Panc1 (cell line): ENCODE measurements around the gene STIP1. TPM values are rescaled to one million over a fixed set of nuclear protein-coding genes. Genes with fewer than 3 reads are reported as not detected.
"Not testable (repeated sequence)": the region's sequence is repeated elsewhere in the genome, so short reads cannot be mapped to it uniquely, and the experiment has no call there.

Experiments used
- ATAC-seq: fragments of 200-7000 bp; cut with Tn5 transposase; 2 replicates; pipeline ENCODE4 v1.9.1; 2020; ENCODE audit warnings: mild to moderate bottlenecking, moderate library complexity
- BruUV-seq: library from RNA; stranded (reverse); fragments of 400-500 nt; replicated peaks from 2 replicates; lab custom pipeline; 2021; lab: Mats Ljungman, UMichigan
- CTCF ChIA-PET: fragments of 300-600 bp; sonication (Branson Sonifier 250); formaldehyde crosslinking; loops from one replicate; lab custom pipeline; 2022; ENCODE audit warnings: antibody characterized with exemption; lab: Charles Lee
- POLR2A ChIA-PET: fragments of 300-600 bp; sonication (Branson Sonifier 250); formaldehyde crosslinking; loops from one replicate; lab custom pipeline; 2022; ENCODE audit warnings: antibody characterized with exemption; lab: Charles Lee
- DNase-seq: peaks from one replicate; pipeline ENCODE4 v3.0.0-alpha.2; 2010; ENCODE audit warnings: low read depth, low spot score
- H3K27ac ChIP-seq: 2 replicates; pipeline ENCODE4 v1.5.1; 2011; ENCODE audit warnings: mild to moderate bottlenecking, low read length, inconsistent platforms
- H3K27me3 ChIP-seq: fragments of 200-500 bp; sonication (Bioruptor generic); 2 replicates; pipeline ENCODE4 v1.6.0; 2014; ENCODE audit warnings: low read length, inconsistent platforms; ENCODE audit not compliant: control insufficient read depth, insufficient read depth
- H3K36me3 ChIP-seq: fragments of 200-500 bp; sonication (Bioruptor generic); 2 replicates; pipeline ENCODE4 v1.5.1; 2014; ENCODE audit warnings: inconsistent platforms, mild to moderate bottlenecking, low read length, moderate library complexity; ENCODE audit not compliant: control insufficient read depth, insufficient read depth
- H3K4me1 ChIP-seq: 2 replicates; pipeline ENCODE4 v1.5.1; 2011; ENCODE audit warnings: inconsistent platforms, mild to moderate bottlenecking, low read length, moderate library complexity; ENCODE audit not compliant: control insufficient read depth, insufficient read depth
- H3K4me3 ChIP-seq, 2 experiments: 2 replicates each; pipeline ENCODE4 v1.5.1; 2011 to 2012; ENCODE audit warnings: low read depth in 2 of 2, low read length in 2 of 2, mild to moderate bottlenecking in 2 of 2, inconsistent platforms in 1 of 2, moderate library complexity in 1 of 2
- H3K9me3 ChIP-seq: fragments of 200-500 bp; sonication (Bioruptor generic); 2 replicates; pipeline ENCODE4 v1.5.1; 2014; ENCODE audit warnings: low read depth, mild to moderate bottlenecking, inconsistent platforms, low read length, moderate library complexity; ENCODE audit not compliant: control insufficient read depth, insufficient read depth
- POLR2AphosphoS5 ChIP-seq: IDR thresholded peaks from 2 replicates; pipeline ENCODE4 v1.6.1; 2012; ENCODE audit warnings: mild to moderate bottlenecking, low read depth, low read length, moderate library complexity
- SIN3A ChIP-seq: IDR thresholded peaks from 2 replicates; pipeline ENCODE4 v1.6.1; 2012; ENCODE audit warnings: low read depth, mild to moderate bottlenecking, low read length, moderate library complexity, borderline replicate concordance; ENCODE audit not compliant: insufficient read depth
- TCF7L2 ChIP-seq: IDR thresholded peaks from 2 replicates; pipeline ENCODE4 v1.6.1; 2011; ENCODE audit warnings: mild to moderate bottlenecking, low read depth, low read length, inconsistent platforms
- in situ Hi-C: cut with HindIII; loops from 2 replicates; pipeline ENCODE4 v1.10.0; 2016; ENCODE audit warnings: low sequenced_read_pairs, low pct_unique_long_range_greater_than_20kb
- intact Hi-C: fragments of 100-400 bp; cut with micrococcal nuclease; formaldehyde crosslinking; loops from one replicate; pipeline ENCODE4 v1.10.0; 2022; ENCODE audit not compliant: unreplicated experiment
- total RNA-seq: library from RNA; stranded (reverse); gene quantifications from one replicate; pipeline ENCODE4 v1.2.1, GENCODE V29; 2021; ENCODE audit not compliant: unreplicated experiment
- TF ChIP-seq, protein P1 (sequence below), 2 experiments: IDR thresholded peaks; 2 replicates each; pipeline ENCODE4 v1.6.1; 2011 to 2012; ENCODE audit warnings: low read depth in 2 of 2, control low read depth in 1 of 2, low read length in 1 of 2, mild to moderate bottlenecking in 1 of 2, moderate library complexity in 1 of 2; ENCODE audit not compliant: insufficient read depth in 1 of 2
- TF ChIP-seq, protein P2 (sequence below): fragments of 450-650 bp; IDR thresholded peaks from 2 replicates; pipeline ENCODE4 v1.5.1; 2017; ENCODE audit warnings: mild to moderate bottlenecking

Gene STIP1
- total RNA-seq, 1 experiment from 2014 or later: 344 TPM

DNA sequence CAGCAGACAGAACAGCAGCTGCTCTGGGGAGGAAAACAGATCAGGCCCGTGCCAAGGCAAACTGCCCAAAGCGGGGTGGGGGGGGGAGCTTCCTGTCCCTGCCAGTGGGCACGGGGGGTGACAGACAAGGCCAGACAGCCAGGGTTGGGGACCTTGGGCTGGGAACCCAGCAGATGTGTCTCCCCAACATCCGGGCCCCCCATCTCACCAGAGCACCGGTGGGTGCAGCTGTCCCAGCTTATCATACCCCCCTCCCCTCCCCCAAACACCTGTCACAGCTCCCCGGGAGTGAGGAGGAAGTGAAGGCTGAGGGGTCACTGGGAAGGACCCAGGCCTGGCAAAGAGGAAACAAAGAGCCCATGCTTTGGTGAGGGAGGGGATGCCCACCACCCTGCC is 59.4 kb downstream of the STIP1 start:
- ATAC-seq (no peak), DNase-seq (no peak)
- Histone ChIP-seq H3K27me3 (no peaks in the 10 kb centered on the region), H3K36me3 (peaks cover 3% of the 10 kb centered on the region; the same call in 1 of the 2 replicates), H3K27ac (peak overlapping the region; percentile 95), H3K4me3 (peak overlapping the region; percentile 85 to 95), H3K9me3 (no peaks in the 10 kb centered on the region), H3K4me1 (peaks cover 51% of the 10 kb centered on the region)
- intact Hi-C loops: loop anchor here (10.0 kb wide), 1 partner anchor 59 kb away; the partner anchor contains the start of genes CATSPERZ and ESRRA
- ChIA-PET POLR2A (interaction anchor here (0.6 kb wide), 1 partner anchor 61 kb away, joined by 3 read pairs; no protein-coding TSS in a partner anchor), CTCF (interaction anchor here (1.2 kb wide), 1 partner anchor 72 kb away, joined by 3 read pairs; the partner anchor contains the start of genes PRDX5 and TRMT112)
- in situ Hi-C loops: no loop called here
- TF ChIP-seq SIN3A: no peak
- TF ChIP-seq, protein P1, sequence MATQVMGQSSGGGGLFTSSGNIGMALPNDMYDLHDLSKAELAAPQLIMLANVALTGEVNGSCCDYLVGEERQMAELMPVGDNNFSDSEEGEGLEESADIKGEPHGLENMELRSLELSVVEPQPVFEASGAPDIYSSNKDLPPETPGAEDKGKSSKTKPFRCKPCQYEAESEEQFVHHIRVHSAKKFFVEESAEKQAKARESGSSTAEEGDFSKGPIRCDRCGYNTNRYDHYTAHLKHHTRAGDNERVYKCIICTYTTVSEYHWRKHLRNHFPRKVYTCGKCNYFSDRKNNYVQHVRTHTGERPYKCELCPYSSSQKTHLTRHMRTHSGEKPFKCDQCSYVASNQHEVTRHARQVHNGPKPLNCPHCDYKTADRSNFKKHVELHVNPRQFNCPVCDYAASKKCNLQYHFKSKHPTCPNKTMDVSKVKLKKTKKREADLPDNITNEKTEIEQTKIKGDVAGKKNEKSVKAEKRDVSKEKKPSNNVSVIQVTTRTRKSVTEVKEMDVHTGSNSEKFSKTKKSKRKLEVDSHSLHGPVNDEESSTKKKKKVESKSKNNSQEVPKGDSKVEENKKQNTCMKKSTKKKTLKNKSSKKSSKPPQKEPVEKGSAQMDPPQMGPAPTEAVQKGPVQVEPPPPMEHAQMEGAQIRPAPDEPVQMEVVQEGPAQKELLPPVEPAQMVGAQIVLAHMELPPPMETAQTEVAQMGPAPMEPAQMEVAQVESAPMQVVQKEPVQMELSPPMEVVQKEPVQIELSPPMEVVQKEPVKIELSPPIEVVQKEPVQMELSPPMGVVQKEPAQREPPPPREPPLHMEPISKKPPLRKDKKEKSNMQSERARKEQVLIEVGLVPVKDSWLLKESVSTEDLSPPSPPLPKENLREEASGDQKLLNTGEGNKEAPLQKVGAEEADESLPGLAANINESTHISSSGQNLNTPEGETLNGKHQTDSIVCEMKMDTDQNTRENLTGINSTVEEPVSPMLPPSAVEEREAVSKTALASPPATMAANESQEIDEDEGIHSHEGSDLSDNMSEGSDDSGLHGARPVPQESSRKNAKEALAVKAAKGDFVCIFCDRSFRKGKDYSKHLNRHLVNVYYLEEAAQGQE (IDR thresholded peaks at IDR 0.05; ENCODE audit: insufficient read depth in 1 of 2, low read depth in 2 of 2, low read length in 1 of 2): no peak
- TF ChIP-seq TCF7L2: no peak
- BruUV-seq: no TSS peak

GRCh38 chr11:64245797-64246620 is 60.0 kb downstream of the STIP1 start:
- Histone ChIP-seq H3K4me3 (peak overlapping the region; percentile 85 to 95), H3K36me3 (peaks cover 3% of the 10 kb centered on the region; the same call in 1 of the 2 replicates), H3K27ac (peak overlapping the region; percentile 95), H3K9me3 (no peaks in the 10 kb centered on the region), H3K4me1 (peaks cover 54% of the 10 kb centered on the region), H3K27me3 (no peaks in the 10 kb centered on the region)
- CTCF ChIA-PET: interaction anchor here (1.2 kb wide), 1 partner anchor 71 kb away, joined by 3 read pairs; the partner anchor contains the start of genes PRDX5 and TRMT112
- peak; percentile 7; the same call in 1 of the 2 replicates for ATAC-seq
- POLR2A ChIA-PET: interaction anchor here (0.5 to 0.6 kb wide), 2 partner anchors 28 to 56 kb away, joined by 3 to 5 read pairs; no protein-coding TSS in a partner anchor
- TF ChIP-seq, protein P1 (IDR thresholded peaks at IDR 0.05; ENCODE audit: insufficient read depth in 1 of 2, low read depth in 2 of 2, low read length in 1 of 2): no peak
- TF ChIP-seq, protein P2, sequence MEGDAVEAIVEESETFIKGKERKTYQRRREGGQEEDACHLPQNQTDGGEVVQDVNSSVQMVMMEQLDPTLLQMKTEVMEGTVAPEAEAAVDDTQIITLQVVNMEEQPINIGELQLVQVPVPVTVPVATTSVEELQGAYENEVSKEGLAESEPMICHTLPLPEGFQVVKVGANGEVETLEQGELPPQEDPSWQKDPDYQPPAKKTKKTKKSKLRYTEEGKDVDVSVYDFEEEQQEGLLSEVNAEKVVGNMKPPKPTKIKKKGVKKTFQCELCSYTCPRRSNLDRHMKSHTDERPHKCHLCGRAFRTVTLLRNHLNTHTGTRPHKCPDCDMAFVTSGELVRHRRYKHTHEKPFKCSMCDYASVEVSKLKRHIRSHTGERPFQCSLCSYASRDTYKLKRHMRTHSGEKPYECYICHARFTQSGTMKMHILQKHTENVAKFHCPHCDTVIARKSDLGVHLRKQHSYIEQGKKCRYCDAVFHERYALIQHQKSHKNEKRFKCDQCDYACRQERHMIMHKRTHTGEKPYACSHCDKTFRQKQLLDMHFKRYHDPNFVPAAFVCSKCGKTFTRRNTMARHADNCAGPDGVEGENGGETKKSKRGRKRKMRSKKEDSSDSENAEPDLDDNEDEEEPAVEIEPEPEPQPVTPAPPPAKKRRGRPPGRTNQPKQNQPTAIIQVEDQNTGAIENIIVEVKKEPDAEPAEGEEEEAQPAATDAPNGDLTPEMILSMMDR: no peak
- TF ChIP-seq TCF7L2 (no peak), SIN3A (no peak; the same call in 1 of the 2 replicates), POLR2AphosphoS5 (no peak; the same call in 1 of the 2 replicates)
- in situ Hi-C loops (no loop called here), intact Hi-C loops (loop anchor here (10.0 kb wide), 1 partner anchor 59 kb away; the partner anchor contains the start of genes CATSPERZ and ESRRA)
- TSS peak; percentile 89 for BruUV-seq
- DNase-seq: peak; percentile 71

DNA sequence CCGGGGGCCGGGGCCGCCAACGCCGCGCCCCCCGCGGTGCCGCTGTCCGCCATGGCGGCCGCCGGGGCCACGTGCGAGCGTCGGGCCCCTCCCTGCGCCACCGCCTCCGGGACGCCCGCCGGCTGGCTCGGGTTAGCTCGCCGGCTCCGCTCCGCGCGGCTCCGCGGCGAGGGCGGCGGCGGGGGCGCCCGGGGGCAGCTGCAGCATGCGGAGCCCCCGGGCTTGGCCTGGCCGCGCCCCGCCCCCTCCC is 60.6 kb downstream of the STIP1 start:
- H3K27ac ChIP-seq, CTCF ChIA-PET, H3K27me3 ChIP-seq, H3K9me3 ChIP-seq, DNase-seq, H3K36me3 ChIP-seq, in situ Hi-C loops, BruUV-seq: not testable (repeated sequence)
- intact Hi-C loops: loop anchor here (10.0 kb wide), 1 partner anchor 58 kb away; the partner anchor contains the start of genes CATSPERZ and ESRRA
- H3K4me1 ChIP-seq: peaks cover 54% of the 10 kb centered on the region
- H3K4me3 ChIP-seq: peak overlapping the region; percentile 85 to 95
- peak; percentile 2 for ATAC-seq
- POLR2A ChIA-PET: interaction anchor here (0.5 kb wide), 1 partner anchor 56 kb away, joined by 3 read pairs; no protein-coding TSS in a partner anchor
